GM18907 (cell line): ENCODE measurements around the gene NME3.

Experiments
- ATAC-seq: cut with Tn5 transposase; IDR thresholded peaks from one replicate; pipeline ENCODE4 v1.9.1; 2021; ENCODE audit warnings: mild to moderate bottlenecking, moderate library complexity; ENCODE audit not compliant: unreplicated experiment

Gene NME3

DNA sequence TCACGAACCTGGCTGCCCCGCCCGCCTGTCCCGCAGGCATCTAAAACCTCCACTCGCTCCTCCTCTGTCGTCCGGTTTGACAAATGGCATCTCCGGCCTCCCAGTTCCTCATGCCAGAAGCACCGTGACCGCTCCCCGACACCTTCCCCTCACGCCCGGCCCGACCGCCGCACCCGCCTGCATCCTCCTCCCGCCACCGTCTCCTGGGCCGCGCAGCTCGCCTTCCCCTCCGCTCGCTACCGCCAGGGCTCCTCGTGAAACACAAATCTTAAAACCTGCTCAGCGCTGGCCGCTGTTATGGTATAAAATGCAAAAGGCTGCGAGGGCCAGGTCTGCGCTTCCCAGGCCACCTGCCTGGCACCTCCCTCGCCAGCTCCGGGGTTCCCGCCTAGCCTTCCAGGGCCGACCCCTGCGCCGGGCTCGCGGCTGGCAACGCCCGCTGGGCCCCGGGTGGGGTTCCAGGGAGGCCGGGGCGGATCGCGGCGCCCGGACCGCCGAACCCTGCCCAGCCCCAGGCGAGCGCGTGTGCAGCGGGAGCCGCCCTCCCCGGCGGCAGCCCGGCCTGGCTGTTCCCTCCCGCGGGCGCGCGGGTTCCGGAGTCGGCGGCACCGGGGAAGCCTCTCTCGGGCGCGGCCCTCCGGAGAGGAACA lies 10.5 kb upstream of the NME3 start:
- ATAC-seq, result peak; percentile 11

DNA sequence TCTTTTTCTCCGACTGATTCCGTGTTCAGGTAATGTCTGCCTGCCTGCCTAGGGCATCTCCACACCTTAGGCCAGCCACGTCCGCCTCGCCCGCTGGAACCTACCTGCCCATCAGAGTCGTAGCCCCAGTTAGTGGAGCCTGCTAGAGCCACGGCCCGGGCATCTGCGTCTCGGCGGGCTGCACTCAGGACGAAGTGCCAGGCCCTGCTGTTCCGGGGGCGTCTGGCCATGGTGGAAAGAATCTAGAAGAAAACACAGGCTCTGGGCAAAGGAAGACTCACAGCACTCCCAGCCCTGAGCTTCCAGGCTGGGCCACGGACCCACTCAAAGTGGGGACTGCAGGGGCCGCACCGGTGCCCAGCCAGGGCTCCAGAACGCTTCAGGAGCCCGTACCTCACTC lies 9.9 kb upstream of the NME3 start:
- ATAC-seq, result no peak

DNA sequence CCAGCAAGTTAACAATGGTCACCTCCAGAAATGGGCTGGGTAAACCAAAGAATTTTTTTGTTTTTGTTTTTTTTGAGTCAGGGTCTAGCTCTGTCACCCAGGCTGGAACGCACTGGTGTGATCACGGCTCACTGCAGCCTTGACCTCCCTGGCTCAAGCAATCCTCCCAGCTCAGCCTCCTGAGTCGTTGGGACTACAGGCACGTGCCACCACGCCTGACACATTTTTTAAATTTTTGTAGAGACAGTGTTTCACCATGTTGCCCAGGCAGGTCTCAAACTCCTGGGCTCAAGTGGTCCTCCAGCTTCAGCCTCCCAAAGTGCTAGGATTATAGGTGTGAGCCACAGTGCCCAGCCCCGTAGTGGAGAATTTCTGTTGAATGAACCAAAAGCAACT lies 9.3 kb upstream of the NME3 start:
- no peak for ATAC-seq

DNA sequence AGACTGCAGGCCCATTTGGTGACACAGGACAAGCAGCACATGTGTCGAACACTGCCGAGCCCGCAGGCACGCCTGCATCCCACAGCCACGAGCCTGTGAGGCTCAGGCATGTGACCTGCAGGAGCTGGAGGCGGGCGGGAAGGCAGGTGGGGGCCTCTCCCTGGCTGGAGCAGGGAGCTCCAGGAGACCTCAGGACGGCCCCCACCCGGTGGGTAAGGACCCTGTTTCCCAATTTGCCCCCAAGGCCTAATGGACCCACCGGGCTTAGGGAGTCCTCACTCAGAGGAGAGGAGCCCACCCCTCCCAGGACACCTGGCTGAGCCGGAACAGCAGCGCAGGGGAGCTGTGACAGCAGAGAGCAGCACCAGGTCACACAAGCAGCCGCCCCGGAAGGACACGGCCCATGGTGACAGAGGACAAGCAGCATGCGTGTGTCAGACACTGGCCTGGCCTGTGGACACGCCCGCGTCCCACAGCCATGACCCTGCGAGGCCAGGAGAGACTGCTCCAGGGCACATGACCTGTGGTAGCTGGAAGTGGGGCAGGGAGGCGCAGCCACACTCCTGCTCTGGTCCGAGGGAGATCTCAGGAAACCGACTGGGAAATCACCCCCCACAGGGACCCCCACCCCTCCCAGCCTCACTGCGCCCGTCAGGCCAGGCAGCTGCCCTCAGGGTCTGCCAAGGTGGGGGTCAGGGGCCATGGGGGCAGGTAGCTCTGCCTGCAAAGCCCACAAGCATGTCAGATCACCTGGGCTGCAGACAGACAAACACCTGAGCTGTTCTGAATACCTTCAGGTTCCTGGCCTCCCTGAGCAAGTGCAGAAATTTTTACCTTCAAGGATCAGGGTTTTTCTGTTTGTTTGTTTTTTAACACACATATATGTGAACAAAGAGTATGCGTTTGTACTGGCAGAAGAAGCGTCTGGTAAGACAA lies 8.7 kb upstream of the NME3 start:
- no peak for ATAC-seq

DNA sequence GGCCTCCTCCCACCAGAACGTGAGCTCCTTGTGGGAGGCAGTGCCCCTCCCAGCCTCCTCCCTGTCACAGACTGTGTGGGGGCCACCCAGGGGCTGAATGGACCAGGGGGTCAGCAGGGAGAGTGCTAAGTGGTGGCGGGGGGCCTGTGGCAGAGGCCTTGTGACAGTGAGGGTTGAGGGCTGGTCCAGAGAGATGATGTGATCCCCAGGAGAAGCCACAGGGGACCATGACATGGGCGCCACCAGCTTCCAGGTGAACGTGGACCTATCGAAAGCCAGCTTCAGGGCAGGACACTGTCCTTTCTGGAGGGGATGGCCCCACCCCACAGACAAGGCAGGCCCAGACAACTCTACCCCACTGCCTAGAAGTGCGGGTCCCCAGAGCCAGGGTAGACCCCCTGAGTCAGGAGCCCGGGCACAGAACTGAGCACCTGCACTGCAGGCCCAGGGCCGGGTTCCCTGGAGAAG lies 7.9 kb upstream of the NME3 start:
- ATAC-seq, result no peak

DNA sequence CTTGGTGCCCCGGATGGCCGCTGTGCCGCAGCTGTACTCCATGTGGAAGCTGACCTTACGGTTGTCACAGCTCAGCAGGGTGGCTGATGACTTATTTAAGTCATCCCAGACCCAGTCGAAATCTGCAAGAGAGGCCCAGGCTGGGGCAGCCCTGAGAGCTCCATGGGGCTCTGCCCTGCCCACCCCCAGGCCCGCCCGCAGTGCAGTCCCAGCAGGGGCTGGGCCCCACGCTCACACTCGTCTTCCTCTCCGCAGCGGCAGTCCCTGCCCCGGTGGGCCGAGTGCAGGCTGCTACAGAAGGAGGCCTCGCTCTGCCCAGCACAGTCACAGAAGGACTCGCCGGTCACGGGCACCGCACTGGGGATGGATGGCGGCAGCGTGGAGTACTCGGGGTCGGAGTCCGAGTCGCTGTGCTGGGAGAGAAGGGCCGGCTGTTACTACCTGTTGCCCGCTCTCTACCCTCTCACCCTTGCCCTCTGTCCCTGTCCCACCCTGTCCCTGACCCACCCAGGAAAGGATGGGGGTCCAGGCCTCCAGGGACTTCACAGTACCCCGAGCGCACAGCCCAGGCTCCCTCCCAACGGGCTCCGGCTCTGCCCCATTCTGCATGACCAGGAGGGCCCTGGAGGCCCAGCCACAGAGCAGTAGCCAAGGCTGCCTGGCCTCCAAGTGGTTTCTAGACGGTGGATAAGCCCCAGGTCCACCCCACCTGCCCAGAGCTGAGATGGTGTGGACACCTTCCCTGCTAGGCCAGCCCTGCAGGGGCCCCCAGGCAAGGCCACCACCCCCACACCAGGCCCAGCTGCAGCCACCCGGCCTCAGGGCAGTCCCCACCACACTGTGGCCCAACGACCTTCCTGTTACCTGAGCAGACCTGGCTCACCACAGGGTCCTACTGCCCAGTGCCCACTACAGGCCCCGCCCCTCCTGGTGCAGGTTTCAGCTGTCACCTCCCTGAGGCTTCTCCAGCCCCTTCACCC lies 7.1 kb upstream of the NME3 start:
- ATAC-seq, result no peak

DNA sequence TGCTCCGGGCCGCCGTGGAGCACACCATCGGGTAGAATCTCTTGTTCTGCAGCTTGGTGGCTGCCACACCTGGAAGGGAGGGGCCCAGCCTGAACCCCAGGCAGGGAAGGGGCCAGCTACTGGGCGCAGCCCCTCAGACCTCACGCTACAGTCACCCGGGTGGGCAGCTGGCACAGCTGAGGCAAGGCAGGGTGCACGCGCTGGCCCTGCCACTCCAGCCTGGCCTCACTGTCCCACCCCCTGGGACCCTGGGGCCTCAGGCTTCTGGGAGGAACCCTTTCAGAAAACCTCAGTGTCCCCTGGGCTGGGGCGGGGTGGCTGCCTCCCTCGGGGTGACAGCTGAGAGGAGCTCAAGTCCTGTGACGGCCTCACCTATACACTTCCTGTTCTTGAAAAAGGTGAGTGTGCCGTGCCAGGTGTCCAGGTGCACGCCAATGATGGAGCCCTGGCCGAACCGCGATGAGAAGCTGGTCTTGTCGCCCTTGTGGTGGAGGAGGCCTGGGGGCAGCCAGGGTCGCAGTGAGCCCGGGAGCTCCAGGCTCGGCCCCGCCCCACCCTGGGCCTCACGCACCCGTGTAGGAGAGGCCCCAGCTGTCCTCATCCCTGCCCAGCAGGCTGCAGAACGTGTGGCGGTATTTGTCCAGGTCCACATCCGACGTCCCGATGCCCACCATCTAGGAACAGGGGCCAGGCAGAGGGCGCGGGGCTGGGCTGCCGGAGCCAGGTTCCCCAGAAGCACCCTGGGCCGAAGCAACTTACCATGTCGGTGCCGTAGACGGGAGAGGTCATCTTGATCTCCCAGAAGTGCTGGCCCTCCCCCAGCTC lies 6.2 kb upstream of the NME3 start:
- ATAC-seq, result no peak

DNA sequence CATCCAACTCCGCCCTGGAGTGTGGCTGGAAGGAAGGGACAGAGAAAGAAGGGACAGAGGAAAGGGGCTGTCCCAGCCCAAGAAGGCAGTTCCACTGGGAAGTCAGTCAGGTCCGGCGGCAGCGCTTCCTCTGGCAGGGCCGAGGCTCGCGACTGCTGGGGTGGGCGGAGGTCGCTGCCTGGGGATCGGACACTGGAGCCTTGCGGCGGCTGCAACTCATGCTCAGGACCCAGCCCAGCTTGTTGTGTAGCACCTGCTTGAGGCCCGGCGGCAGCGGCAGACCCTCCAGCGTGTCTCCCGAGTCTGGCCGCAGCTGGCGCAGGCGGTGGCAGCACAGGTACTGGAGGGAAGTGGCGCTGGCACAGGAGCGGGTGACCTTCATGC lies 5.6 kb upstream of the NME3 start:
- ATAC-seq, result no peak

DNA sequence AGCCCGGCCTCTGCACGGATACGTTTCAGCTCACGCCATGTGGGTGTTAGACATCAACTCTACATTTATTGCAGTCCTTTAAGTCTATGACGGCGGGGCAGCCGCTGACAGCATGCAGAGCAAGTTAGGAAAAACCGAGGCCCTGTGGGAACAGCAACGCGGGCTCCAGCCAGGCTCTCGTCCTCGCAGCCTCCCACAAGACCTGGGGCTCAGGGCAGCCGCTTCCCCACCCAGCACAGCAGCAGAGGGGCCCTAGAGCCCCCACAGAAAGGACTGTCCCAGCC lies 5.3 kb upstream of the NME3 start:
- no peak for ATAC-seq

DNA sequence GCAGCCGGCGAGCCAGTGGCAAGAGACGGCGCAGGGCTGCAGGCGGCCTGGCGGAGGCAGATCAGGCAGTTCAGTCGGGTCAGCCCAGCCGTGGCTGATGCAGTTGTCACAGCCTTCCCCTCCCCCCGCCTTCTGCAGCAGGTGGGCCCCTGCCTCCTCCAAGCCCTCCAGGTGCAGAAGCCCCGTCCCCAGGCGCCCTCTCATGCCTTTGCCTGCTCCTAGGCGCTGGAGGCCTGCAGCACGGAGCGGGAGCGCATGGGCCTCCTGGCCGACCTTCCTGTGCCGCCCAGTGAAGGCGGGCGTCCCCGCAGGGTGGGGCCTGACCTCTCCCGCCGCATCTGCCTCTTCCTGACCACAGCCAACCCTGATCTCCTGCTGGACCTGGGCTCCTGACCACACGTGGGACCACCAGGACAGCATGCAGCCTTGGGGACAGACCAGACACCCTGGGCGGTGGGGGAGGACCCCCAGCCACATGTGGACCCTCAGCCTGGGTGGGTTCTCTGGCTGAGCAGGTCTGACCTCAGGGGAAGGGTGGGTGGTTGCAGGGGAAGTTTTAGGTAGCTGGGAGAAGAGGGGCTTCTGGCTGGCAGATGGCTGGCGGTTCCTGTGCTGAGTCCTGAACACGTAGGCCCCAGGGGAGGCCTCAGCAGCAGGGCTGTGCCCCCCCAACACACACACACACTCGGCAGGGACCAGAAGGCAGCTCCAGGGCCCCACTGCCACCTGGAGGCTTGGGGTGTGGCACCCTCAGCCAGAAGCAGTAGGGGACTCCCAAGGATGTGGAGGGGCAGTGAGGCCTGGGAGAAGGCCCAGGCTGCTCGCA lies 4.7 kb upstream of the NME3 start:
- no peak for ATAC-seq

DNA sequence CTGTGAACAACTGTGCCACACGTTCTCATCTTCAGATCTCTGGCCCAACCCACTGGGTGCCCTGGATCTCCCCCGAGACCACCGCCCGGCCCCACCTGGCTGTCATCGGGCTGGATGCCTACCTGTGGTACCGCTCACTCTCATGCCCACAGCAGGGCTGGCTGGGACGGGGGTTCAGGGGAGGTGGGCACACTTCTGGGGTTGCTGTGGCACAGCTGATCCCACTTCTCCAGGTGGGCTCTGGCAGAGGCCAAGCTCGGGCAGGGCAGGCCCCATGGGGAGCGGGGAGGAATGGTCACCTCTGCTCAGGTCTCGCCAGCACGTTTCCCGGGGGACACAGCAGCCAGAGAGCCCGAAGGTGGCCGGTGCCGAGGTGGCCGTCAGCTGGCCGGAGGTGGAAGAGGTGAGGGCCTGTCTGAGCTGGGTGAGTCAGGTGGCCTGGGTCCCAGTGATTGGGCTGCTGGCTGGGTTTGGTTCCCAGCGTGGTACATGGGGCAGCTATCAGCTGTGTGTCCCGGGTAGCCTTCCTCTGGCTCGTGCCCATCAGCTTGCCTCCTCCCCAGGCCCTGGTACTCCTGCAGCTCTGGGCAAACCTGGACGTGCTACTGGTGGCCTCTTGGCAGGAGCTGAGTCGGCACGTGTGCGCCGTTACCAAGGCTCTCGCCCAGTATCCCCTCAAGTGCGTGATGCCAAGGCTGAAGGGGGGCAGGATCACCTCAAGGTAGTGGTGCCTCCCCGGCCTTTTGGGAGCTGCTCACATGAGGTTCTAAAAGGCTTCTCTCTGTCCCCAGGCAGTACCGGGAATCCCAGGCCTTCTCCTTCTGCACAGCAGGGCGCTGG lies 3.9 kb upstream of the NME3 start:
- ATAC-seq, result no peak

DNA sequence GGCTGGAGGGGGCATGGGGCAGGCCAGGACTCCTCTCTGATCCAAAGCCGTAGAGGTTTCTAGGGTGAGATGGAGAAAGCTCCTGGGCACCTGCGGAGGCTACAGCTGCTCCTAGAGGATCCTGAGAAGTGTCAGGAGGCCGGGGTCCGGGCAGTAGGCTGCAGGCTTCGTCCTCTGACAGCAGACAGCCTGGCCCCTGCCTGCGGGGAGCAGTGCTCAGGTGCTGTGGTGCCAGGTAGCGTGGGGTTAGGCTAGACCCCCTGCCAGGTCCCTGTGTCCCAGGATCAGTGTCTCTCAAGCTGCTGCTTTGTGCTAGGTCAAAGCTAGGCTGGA lies 3.1 kb upstream of the NME3 start:
- no peak for ATAC-seq

DNA sequence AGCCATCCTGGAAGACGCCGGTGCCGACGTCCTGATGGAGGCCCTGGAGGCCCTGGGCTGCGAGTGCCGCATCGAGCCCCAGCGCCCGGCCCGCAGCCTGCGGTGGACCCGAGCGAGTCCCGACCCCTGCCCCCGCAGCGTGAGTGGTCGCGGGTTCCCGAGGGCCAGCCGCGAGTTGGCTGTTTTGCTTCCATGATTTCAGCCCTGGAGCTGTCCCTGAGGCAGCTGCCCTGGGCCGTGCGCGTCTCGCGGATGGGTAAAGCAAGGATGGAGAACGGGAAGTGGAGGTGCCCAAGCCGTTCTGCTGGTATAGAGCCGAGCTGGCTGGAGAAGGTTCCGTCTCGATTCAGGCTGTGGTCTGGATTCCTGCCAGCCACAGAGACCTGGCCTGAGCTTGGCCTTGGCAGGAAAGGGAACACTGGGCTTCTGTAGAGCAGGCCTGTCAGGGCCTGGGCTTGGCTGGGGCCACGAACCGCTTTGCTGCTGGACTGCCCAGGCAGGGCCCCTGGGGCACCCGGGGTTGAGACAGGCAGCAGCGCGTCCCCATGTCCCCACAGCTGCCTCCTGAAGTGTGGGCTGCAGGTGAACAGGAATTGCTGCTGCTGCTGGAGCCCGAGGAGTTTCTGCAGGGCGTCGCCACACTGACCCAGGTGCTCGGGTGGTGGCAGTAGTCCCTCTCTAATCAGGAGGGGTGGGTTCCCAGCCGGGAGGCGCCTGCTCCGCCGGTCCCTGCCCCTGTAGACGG lies 2.5 kb upstream of the NME3 start:
- ATAC-seq, result peak; percentile 0

DNA sequence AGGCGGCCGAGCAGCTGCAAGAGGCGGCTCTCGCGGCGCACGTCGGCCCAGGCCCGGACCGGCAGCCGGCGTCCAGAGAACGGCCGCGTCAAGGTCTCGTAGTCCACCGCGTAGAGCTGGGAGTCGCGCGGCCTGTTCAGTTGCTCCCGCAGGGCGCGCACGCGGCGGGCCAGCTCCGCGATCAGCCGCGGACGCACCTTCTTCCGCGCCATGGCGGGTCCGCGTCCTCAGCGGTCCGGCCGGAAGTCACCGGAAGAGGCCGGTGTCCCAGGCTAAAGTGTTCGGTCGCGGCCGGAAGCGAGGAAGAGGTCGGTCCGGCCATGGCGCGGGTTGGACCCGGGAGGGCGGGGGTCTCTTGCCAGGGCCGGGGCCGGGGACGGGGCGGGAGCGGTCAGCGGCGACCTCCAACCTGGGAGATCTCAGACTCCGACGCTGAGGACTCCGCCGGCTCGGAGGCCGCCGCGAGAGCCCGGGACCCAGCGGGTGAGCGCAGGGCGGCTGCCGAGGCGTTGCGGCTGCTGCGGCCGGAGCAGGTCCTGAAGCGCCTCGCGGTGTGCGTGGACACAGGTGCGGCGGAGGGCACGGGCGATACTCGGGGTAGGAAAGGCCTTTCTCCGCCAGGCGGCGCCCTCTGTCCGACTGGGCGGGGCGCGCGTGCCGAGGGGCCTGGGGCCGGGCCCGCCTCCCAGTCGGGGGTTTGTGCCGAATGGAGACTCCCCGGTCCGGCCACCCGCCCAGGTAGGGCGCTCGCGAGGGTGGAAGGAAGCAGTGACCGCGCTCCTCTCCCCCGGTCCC lies 1.8 kb upstream of the NME3 start, which contains the start of gene MRPS34:
TSS of gene MRPS34 (minus strand) at position 227 of the 795 bp plus-strand sequence. CDS start at position 212, 15 bp downstream.
- ATAC-seq, result peak; percentile 51

DNA sequence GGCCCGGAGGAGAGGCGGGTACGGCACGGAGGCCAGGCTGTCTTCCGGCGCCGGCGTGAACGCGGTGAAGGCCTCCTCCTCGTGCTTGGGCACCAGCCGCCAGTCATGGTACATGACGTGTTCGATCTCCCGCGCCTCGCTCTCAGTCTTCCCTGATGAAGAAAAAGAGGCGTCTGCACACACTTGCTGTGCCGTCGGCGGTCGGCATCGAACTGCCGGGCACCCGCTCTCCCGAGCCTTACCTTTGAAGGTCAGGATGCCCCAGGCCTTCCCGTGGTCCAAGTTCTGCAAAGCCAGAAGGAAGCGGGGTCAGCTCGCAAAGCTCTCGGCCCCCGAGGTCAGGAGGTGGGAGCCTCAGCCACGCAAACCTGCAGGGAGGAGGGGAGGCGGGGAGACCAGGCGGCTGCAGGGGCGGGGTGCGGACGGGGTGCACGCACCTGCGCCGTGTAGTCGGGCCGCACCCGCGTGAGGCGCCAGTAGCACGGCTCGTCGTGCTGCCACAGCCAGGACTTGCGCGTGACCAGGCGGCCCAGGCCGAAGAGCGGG lies 1.1 kb upstream of the NME3 start, which contains the start of gene EME2:
TSS of gene EME2 (plus strand) at position 449 of the 546 bp plus-strand sequence. CDS start 418 bp downstream, outside the sequence.
- ATAC-seq, result peak; percentile 12

DNA sequence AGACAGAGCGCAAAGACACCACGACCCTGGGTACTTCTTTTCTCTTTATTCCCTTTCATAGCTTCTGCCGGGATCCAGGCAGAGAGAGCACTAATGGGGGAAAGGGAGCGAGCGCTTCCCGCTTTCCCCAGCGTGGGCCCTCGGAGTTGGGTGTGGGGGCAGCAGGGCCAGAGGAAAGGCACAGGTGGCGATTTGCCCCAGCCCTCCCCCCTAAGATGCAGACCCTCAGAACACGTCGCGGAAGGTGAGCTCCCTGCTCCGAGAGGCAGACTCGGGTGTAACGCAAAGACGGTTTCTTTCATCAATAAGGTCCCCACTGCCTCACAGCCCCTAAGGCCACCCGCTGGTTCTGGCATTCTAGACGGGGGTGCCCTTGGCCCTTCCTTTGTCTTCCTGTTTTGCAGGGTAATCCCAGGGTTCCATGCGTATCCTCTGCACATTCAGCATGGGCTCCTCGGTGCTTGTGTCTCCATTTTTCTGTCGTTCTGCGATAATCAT lies 570 bp upstream of the NME3 start:
- ATAC-seq, result no peak
